ENCODE measurements around the gene ARHGAP40. TPM values are rescaled to one million over a fixed set of nuclear protein-coding genes. Genes with fewer than 3 reads are reported as not detected.

The ARHGAP40 gene
- total and polyA plus RNA-seq, 2 donors (not counting 3 experiments of a cell fraction or from before 2014, with no cell fraction given), result 0.18 to 0.20 TPM

DNA sequence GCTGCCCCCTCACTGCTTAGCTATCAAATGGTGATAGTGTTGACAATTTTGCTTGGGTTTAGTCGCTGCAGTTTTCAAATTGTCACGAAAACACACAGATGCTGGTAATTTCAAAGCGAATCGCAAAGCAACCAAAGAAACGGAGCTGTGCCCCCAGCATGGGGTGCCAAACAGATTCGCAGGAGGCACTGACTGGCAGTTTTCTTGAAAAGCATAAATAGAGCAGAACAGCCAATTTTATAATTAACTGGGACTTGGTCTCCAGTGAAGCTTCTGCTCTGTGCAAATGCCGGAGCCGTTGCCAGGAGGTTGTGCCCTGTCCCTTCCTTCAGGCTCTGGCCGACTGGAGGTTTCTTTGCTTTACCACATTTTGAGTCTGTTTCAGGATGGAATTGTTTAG, 18.8 kb downstream of the ARHGAP40 start:
- TF ChIP-seq, protein P1, sequence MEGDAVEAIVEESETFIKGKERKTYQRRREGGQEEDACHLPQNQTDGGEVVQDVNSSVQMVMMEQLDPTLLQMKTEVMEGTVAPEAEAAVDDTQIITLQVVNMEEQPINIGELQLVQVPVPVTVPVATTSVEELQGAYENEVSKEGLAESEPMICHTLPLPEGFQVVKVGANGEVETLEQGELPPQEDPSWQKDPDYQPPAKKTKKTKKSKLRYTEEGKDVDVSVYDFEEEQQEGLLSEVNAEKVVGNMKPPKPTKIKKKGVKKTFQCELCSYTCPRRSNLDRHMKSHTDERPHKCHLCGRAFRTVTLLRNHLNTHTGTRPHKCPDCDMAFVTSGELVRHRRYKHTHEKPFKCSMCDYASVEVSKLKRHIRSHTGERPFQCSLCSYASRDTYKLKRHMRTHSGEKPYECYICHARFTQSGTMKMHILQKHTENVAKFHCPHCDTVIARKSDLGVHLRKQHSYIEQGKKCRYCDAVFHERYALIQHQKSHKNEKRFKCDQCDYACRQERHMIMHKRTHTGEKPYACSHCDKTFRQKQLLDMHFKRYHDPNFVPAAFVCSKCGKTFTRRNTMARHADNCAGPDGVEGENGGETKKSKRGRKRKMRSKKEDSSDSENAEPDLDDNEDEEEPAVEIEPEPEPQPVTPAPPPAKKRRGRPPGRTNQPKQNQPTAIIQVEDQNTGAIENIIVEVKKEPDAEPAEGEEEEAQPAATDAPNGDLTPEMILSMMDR (IDR thresholded peaks at IDR 0.05; ENCODE audit: extremely low read depth in 1 of 2, insufficient read depth in 1 of 2, low read depth in 1 of 2, low read length in 2 of 2), result no peak
- TF ChIP-seq EZH2 (IDR thresholded peaks at IDR 0.05; ENCODE audit: borderline replicate concordance, low read depth, low read length, severe bottlenecking) (no peak), POLR2A (IDR thresholded peaks at IDR 0.05; ENCODE audit: low read depth, low read length) (no peak), JUN (IDR thresholded peaks at IDR 0.05; ENCODE audit: borderline replicate concordance, insufficient read depth, insufficient read length, low read depth) (no peak), MYC (IDR thresholded peaks at IDR 0.05; ENCODE audit: low read depth, low read length) (no peak), GATA2 (IDR thresholded peaks at IDR 0.05; ENCODE audit: insufficient read depth, insufficient read length, low read depth, low read length) (no peak), FOS (IDR thresholded peaks at IDR 0.05; ENCODE audit: borderline replicate concordance, insufficient read depth, low read length) (no peak), POLR2AphosphoS5 (IDR thresholded peaks at IDR 0.05; ENCODE audit: insufficient read depth, low read depth, low read length) (no peak)
- TF ChIP-seq, protein P2, sequence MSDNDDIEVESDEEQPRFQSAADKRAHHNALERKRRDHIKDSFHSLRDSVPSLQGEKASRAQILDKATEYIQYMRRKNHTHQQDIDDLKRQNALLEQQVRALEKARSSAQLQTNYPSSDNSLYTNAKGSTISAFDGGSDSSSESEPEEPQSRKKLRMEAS (IDR thresholded peaks at IDR 0.05; ENCODE audit: insufficient read depth, insufficient read length), result no peak
- Histone ChIP-seq H3K36me3 (ENCODE audit: control insufficient read depth in 2 of 2, extremely low read depth in 1 of 2, insufficient read depth in 2 of 2, low read length in 2 of 2) (no peaks in the 10 kb centered on the region), H4K20me1 (replicated peaks; ENCODE audit: control insufficient read depth, extremely low read depth, insufficient read depth, low read length) (no peaks in the 10 kb centered on the region), H3K27me3 (ENCODE audit: control insufficient read depth in 2 of 2, insufficient read depth in 2 of 2, low read length in 2 of 2) (peaks cover 14 to 15% of the 10 kb centered on the region in 2 experiments), H3K9ac (replicated peaks; ENCODE audit: extremely low read depth, insufficient read depth, low read length) (no peak overlapping the region), H3K4me3 (replicated peaks in 1 of 3; ENCODE audit: insufficient read depth in 1 of 3, low read depth in 1 of 3, low read length in 3 of 3) (no peak overlapping the region), H3K9me1 (replicated peaks; ENCODE audit: control insufficient read depth, extremely low read depth, insufficient read depth, low read length) (no peaks in the 10 kb centered on the region), H2AFZ (ENCODE audit: low read depth, low read length) (no peak overlapping the region), H3K4me1 (ENCODE audit: control insufficient read depth, extremely low read depth, insufficient read depth, low read length) (no peaks in the 10 kb centered on the region), H3K79me2 (ENCODE audit: control insufficient read depth, insufficient read depth, low read length) (no peaks in the 10 kb centered on the region), H3K9me3 (replicated peaks; ENCODE audit: control insufficient read depth, insufficient read depth, low read length) (no peaks in the 10 kb centered on the region), H3K4me2 (ENCODE audit: insufficient read depth, low read length) (no peak overlapping the region), H3K27ac (ENCODE audit: insufficient read depth, low read depth, low read length) (no peak overlapping the region)
- CTCF ChIA-PET, result interaction anchor here (1.5 to 1.8 kb wide), 4 partner anchors 11 to 38 kb away, joined by 3 to 12 read pairs (median 5); no protein-coding TSS in a partner anchor
- dilution Hi-C loops (cut with MboI; ENCODE audit: extremely low pct_ligation_motif_present, low sequenced_read_pairs), result no loop called here
- POLR2A ChIA-PET, result no interaction called here
- DNase-seq (ENCODE audit: low read depth, low spot score), result no peak
- no peak for FAIRE-seq
- BruUV-seq (replicated peaks), result no TSS peak
- intact Hi-C loops (cut with micrococcal nuclease), result no loop called here

All from endothelial cell of umbilical vein (primary cell).